ENCODE data around the gene FARP1.

Gene FARP1

DNA sequence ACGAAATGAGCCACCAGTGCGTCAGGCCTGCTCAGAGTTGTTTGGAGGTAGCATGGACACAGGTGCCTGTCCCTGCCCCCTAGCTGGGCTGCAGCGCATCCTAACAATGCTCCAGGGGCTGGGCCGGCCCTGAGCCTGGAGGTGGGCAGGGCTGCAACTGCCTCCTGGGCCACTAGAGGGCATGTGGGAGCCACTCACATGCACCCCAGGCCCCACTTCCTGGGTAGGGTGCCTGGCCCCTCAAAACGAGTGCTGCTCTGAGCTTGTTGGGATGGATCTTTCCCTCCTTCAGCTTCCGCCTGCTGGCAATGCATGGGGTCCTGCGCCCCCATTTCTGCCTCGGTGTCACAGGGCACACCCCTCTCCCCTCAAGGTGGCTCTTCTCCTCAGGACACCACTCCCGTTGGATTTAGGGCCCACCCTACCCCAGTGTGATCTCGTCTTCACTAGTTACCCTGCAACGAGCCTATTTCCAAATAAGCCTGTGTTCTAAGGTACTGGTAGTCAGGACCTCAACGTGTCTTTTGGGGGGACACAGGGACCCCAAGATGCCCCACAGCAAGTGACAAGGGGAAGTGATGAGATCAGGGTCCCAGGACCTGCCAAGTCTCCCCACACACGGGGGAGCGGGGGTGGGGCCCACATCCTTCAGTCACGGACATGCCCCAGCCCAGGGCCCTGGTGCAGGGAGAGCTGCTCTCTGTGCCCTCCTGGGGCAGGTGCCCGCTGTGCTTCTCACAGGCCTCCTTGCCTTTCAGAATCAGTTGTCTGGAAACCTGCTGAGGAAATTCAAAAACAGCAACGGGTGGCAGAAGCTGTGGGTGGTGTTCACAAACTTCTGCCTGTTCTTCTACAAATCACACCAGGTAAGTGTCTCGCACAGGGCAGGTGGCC lies 302.7 kb downstream of the FARP1 start:
- in situ Hi-C loops (cut with HindIII; ENCODE audit: low sequenced_read_pairs) = loop anchor here (25.0 kb wide), 1 partner anchor 217 kb away; no protein-coding TSS in a partner anchor

DNA sequence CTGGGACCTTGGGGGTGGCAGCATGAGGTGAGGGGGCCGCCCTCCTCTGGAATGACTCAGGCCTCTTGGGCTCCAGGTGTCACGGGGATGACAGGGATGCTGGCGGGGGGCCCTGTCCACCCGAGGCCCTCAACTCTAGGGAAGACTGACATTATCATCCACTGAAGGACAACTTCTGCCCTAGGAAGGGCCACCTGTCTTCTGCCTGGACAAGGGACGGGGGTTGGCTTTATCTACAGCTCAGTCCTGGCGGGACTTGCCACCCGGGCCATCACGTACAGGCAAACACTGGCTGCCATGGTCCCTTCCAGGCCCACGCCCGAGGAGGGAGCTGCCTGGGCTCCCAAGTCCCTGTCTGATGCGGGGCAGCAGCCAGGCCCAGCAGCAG lies 303.3 kb downstream of the FARP1 start:
- in situ Hi-C loops (cut with HindIII; ENCODE audit: low sequenced_read_pairs) = loop anchor here (25.0 kb wide), 1 partner anchor 216 kb away; no protein-coding TSS in a partner anchor

DNA sequence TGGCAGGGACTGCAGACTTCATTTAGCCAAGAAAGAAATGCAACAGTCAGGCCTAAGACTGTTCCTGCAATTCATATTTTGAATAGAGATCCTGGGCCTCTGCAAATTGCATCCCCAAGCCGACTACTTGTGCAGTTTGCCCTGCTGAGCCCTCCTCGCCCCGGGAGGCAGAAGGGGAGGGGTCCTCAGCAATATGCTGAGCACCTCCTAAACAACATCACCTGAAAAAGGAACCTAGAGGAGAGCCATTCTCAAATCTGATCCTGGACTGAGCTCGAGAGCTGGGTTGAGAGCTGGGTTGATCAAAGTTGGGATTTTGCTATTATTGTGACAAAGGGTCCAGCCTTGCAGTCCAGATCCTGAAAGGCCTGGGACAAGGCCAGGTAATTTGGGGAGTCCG lies 304.2 kb downstream of the FARP1 start:
- in situ Hi-C loops (cut with HindIII; ENCODE audit: low sequenced_read_pairs) = loop anchor here (25.0 kb wide), 1 partner anchor 215 kb away; no protein-coding TSS in a partner anchor

- in situ Hi-C loops (cut with HindIII; ENCODE audit: low sequenced_read_pairs) = loop anchor here (25.0 kb wide), 1 partner anchor 214 kb away; no protein-coding TSS in a partner anchor
These were observed 305.2 kb downstream of the FARP1 start for GRCh38 chr13:98447881-98448641.

GRCh38 chr13:98448642-98448928 lies 305.7 kb downstream of the FARP1 start:
- in situ Hi-C loops (cut with HindIII; ENCODE audit: low sequenced_read_pairs) = loop anchor here (25.0 kb wide), 1 partner anchor 214 kb away; no protein-coding TSS in a partner anchor

GRCh38 chr13:98449273-98449672 lies 306.4 kb downstream of the FARP1 start:
- in situ Hi-C loops (cut with HindIII; ENCODE audit: low sequenced_read_pairs) = loop anchor here (25.0 kb wide), 1 partner anchor 213 kb away; no protein-coding TSS in a partner anchor

GRCh38 chr13:98450026-98450425 lies 307.1 kb downstream of the FARP1 start:
- in situ Hi-C loops (cut with HindIII; ENCODE audit: low sequenced_read_pairs) = no loop called here

DNA sequence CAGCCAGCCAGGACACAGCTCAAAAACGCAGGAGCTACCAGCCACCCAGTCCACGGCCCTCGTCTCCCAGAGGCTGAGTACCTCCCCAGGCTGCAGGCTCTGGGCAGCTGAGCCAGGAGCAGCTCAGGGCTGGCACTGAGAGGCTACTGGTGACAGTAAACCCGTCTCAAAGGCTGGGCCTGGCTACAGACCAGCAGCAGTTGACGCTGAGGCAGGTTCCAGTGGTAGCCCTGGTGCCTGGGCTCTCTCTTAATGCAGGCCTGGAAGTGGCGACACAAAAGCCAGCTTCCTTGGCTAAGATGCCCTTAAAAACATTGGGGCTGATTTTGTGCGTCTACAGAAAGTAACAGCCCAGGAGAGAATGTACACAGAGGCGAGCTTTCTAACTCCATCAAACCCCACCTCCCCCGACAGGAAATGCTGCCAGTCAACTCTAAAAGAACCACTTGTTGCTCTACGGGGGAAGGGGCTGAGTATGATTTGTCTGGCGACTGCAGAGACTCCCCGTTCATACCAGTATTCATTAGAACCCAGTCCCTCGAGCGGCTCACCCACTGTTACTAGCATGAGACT lies 307.7 kb downstream of the FARP1 start:
- in situ Hi-C loops (cut with HindIII; ENCODE audit: low sequenced_read_pairs) = no loop called here

DNA sequence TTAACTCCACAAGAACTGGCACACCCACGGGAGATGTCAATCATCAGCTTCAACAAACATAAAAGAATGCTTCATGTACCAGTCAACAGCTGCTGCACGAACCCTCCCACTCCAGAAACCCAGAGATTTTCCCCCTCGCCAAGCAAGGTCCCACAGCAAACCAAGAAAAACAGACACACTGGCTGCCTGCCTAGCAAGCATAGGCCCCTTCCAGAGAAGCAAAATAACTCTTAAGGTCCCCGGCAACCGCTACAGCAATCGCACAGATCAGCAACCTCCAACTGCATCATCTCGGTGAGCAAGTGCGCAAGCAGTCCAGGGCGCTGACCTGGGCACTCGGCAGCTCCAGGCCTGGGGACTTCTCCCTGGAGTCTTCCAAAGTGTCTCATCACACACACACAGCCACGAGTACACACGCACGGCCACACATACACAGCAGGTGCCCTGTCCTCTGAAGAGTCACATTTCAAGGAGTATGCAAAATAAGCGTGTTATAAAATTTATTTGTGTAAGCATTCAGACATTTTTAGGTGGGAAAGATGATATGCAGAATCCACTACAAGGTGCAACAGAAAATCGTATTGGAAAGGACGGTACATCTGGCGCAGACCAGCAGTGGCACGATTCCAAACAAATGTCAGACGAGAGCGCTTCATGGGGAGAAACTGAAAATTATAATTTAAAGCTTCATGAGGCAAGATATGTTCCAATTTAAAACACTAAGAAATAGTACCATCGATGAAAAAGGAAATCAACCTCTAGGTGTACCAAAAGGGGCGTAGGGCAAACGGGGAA lies 309.0 kb downstream of the FARP1 start:
- in situ Hi-C loops (cut with HindIII; ENCODE audit: low sequenced_read_pairs) = no loop called here

DNA sequence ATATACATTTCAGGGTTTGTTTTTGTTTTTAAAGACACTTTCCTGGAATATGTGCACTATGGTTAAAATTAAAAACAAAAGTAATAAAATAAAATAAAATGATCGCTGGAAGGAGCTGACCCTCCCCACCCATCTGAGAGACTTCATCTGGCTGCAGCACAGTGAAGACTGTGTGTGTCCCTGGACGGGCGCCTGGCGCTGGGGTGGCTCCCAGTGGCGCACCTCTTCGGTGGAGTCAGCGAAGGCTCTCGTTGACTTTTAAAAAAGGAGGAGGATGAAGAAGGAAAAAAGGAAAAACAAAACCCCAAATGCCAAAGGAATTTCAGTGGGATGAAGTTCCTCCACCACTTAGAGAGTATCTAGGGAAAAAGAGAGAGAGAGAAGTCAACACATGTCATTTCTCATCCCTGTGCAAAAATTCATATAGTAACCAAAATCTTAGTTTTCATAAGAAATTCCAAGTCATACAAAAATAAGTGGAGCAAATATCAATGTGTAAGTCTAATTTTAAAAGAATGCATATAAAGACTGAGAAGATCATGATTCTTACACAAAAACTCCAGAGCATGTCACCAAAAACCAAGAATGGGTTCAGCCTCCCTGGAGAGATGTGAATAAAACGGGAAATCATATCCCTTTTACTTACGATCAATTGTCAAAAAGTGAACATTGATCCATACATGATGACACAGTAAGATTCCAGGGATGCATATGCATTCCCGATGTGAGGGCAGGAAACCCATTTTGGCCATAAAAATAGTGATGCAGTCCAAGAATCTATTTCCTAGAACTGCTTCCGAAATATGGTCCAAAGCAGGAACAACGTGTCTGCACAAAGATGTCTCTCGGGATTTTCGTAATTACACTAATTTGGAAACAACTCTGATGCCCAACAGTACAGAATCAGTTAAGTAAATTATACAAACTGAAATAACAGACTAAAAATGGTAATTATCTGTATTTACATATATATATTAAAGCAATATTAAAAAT lies 310.3 kb downstream of the FARP1 start:
- in situ Hi-C loops (cut with HindIII; ENCODE audit: low sequenced_read_pairs) = no loop called here

DNA sequence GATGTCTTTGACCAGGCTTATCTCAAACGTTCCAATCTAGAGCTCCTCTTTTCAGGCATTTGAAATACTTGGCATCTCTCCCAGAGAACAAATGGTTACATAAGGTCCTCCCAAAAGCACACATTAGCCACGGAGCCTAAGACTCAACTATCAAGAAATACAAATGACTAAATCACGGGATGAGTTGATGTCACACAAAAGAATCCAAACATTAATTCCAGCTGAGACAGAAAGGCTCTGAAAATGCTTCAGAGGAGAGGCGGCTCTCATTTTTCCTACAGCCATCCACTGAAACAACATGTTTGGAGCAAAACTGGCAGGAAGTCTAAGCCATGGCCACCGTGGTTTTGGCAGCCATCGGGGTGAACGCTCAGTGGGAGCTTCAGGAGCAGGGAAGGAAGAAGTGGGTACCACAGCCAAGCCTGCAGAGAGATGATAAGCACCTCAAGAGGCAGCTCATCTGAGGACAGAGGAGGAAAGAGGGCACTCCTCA lies 311.5 kb downstream of the FARP1 start:
- in situ Hi-C loops (cut with HindIII; ENCODE audit: low sequenced_read_pairs) = no loop called here

DNA sequence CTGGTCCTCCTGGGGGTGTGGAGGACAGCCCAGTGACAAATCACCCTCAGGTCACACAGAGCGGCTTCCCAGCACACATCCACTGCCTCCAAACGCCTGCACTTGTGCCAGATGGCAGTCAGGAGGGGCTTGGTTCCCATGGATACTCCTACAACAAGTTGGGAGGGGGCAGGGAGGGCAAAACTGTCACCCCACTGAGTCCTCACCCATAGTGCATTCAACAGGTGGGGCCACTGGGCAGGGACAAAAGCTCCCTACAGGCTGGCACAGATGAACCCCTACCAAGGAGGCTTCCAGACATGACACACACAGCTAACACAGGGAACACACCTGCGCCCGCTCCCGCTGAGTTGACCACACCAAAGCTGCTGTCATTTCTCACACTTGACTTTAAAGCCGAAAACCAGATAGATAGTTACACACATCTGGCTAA lies 313.5 kb downstream of the FARP1 start:
- in situ Hi-C loops (cut with HindIII; ENCODE audit: low sequenced_read_pairs) = no loop called here

DNA sequence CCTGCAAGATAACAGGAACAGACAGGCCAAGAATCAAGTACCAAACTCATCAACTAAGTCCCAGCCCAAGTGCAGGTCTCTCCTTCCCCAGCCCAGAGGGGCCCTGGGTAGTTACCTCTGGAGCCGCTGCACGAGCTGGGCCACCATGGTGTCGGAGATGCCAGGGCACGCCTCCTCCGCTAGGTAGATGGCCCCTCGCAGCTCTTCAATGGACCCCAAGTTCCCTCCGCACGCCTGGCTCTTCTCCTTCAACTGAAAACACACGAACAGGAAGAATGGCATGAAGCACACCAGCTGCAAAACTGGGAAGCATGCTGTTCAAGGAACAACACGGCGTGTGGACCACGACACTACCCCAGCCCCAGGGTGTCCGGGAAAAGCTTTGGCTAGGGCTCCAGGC lies 314.2 kb downstream of the FARP1 start:
- in situ Hi-C loops (cut with HindIII; ENCODE audit: low sequenced_read_pairs) = no loop called here

DNA sequence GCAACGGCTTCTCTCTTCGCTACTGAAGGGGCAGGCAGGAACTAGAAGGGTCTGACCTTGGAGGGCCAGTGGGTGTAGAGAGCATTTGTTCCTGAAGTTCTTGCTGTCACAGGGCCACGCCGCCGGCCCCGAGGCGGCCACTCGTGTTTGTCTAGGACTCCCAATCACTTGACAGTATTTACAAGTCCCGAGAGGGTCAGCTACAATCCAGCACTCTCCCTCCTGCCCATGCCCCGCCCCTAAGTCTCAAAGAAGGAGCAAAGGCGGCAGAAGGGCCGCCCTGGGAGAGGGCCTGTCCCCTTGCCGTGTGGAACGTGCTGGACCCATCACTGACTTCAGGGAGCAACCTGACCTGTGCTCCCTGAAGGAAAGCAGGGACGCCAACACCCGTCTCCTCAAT lies 315.5 kb downstream of the FARP1 start:
- in situ Hi-C loops (cut with HindIII; ENCODE audit: low sequenced_read_pairs) = no loop called here

- in situ Hi-C loops (cut with HindIII; ENCODE audit: low sequenced_read_pairs) = no loop called here
These were observed 316.3 kb downstream of the FARP1 start for GRCh38 chr13:98459171-98459681.

- in situ Hi-C loops (cut with HindIII; ENCODE audit: low sequenced_read_pairs) = no loop called here
These were observed 317.0 kb downstream of the FARP1 start for GRCh38 chr13:98459721-98460370.

GRCh38 chr13:98460516-98460915 lies 317.6 kb downstream of the FARP1 start:
- in situ Hi-C loops (cut with HindIII; ENCODE audit: low sequenced_read_pairs) = no loop called here

GRCh38 chr13:98461486-98462240 lies 318.8 kb downstream of the FARP1 start:
- in situ Hi-C loops (cut with HindIII; ENCODE audit: low sequenced_read_pairs) = no loop called here

Measured in DLD1 (cell line).